Measurements from ENCODE around the gene SORL1.

- no peak for TF ChIP-seq CREB1 (IDR thresholded peaks at IDR 0.05; ENCODE audit: low read depth)
- TF ChIP-seq REST (IDR thresholded peaks at IDR 0.05; ENCODE audit: low read depth): no peak
- TF ChIP-seq TAF1 (IDR thresholded peaks at IDR 0.05; ENCODE audit: low read depth): no peak
- TF ChIP-seq ZBTB7A (IDR thresholded peaks at IDR 0.05; ENCODE audit: low read depth): no peak
- no peak for TF ChIP-seq MAX (IDR thresholded peaks at IDR 0.05)
- TF ChIP-seq YY1 (IDR thresholded peaks at IDR 0.05; ENCODE audit: low read depth): no peak
- no peak for TF ChIP-seq CEBPB (IDR thresholded peaks at IDR 0.05)
- TF ChIP-seq EP300 (IDR thresholded peaks at IDR 0.05; ENCODE audit: borderline replicate concordance): no peak
- no peak for TF ChIP-seq FOXM1 (IDR thresholded peaks at IDR 0.05; ENCODE audit: borderline replicate concordance, low read depth)
Measured at GRCh38 chr11:121636800-121637176, 184.7 kb downstream of the SORL1 start.
